ENCODE data around the gene ELOF1.

Gene ELOF1

DNA sequence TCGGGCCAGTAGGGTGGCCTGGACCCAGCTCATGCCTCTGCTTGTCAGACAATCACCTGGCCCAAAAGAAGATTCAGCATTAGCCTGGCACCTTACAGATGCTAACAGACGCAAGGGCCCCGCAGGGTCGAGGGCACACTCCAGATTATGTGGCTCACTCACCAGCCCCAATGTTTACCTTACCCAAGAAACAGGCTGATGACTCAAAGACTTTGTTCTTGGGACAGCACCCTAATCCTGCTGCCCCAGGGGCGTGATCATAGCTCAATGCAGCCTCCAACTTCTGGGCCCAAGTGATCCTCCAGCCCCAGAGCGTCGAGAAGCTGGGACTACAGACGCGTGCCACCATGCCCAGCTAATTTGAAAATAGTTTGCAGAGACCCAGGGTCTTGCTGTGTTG, 39.9 kb downstream of the ELOF1 start:
- Histone ChIP-seq H3K4me1 (ENCODE audit: control insufficient read depth, low read depth, low read length) (no peaks in the 10 kb centered on the region), H3K36me3 (ENCODE audit: control insufficient read depth, low read depth, low read length) (peaks cover 4% of the 10 kb centered on the region), H3K4me3 (ENCODE audit: low read length) (no peak overlapping the region), H3K27ac (ENCODE audit: low read length) (no peak overlapping the region), H3K9ac (ENCODE audit: low read length) (no peak overlapping the region), H3K9me3 (ENCODE audit: control insufficient read depth, low read depth, low read length) (no peaks in the 10 kb centered on the region), H3K27me3 (ENCODE audit: control insufficient read depth, insufficient read depth, low read length) (no peaks in the 10 kb centered on the region)

DNA sequence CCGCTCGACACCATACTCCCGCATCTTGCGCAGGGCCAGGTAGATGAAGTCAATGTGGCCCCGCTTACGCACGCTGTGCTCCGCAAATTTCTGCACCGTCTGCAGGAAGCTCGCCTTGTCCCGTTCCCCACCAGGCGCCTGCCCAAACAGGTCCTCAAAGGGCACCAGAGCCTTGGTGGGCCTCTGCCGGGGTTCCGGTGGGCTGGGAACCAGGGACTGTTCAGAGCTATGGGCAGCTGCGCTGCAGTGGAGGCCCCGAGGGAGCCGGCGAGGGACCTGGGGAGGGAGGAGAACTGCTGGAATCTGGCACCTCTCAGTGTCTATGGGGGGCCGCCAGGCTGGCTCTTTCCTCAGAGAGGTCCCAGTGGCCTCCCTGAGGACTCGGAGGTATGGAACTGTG, 45.1 kb downstream of the ELOF1 start:
- Histone ChIP-seq H3K4me3 (ENCODE audit: low read length) (no peak overlapping the region), H3K9ac (ENCODE audit: low read length) (no peak overlapping the region), H3K36me3 (ENCODE audit: control insufficient read depth, low read depth, low read length) (peaks cover 4% of the 10 kb centered on the region), H3K27ac (ENCODE audit: low read length) (no peak overlapping the region), H3K4me1 (ENCODE audit: control insufficient read depth, low read depth, low read length) (no peaks in the 10 kb centered on the region), H3K9me3 (ENCODE audit: control insufficient read depth, low read depth, low read length) (no peaks in the 10 kb centered on the region), H3K27me3 (ENCODE audit: control insufficient read depth, insufficient read depth, low read length) (no peaks in the 10 kb centered on the region)

DNA sequence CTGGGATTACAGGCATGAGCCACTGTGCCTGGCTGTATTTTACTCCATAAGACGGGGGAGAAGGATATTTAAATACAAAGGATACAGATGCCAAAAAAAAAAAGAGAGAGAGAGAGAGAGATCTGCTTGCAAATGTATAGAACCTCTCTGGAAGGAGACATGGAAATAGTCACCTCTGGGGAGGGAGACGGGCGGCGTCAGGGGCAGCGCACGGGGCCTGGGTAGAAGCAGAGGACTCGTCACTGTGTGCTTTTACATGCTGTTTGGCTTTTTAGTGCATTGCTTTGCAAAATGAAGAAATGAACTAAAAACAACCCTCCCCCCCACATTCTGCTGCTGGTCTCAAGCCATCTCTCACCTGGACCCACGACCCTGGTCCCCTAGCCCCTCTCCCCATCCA, 48.6 kb downstream of the ELOF1 start:
- no peak overlapping the region for H3K27ac ChIP-seq (ENCODE audit: low read length)
- H3K27me3 ChIP-seq (ENCODE audit: control insufficient read depth, insufficient read depth, low read length) = no peaks in the 10 kb centered on the region
- H3K4me1 ChIP-seq (ENCODE audit: control insufficient read depth, low read depth, low read length) = no peaks in the 10 kb centered on the region
- H3K9me3 ChIP-seq (ENCODE audit: control insufficient read depth, low read depth, low read length) = no peaks in the 10 kb centered on the region
- no peaks in the 10 kb centered on the region for H3K36me3 ChIP-seq (ENCODE audit: control insufficient read depth, low read depth, low read length)
- no peak overlapping the region for H3K9ac ChIP-seq (ENCODE audit: low read length)
- H3K4me3 ChIP-seq (ENCODE audit: low read length) = no peak overlapping the region

DNA sequence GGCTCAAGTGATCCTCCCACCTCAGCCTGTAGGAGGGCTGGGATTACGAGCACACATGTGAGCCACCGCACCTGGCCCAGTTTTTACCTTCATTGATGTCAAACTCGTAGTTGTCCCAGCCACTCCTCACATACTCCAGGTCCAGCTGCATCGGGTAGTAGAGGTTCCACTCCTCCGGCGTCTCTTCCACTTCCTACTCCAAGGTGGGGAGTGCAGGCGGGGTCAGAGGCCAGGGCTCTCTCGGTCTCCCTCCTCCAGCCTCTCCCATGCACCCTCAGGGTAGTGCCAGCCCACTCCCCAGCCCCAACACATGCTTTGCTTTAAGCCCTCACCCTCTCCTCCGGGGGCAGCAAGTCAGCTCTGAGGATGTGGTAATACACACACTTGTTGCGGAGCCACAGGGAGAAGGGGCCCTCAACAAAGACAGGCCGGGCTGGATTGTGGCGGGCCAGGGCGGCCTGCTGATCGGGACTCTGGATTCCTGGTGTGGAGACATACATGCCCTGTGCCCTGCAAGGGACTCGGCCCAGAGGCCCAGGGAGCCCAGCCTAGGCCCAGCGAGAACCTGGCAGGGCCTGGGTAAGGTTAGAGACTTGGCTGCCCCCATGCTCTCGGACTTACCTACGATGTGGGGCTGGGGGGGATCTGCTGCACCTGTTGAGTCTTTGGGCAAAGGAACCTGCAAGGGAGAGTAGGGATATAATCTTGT, 51.5 kb downstream of the ELOF1 start:
- no peak overlapping the region for H3K4me3 ChIP-seq (ENCODE audit: low read length)

DNA sequence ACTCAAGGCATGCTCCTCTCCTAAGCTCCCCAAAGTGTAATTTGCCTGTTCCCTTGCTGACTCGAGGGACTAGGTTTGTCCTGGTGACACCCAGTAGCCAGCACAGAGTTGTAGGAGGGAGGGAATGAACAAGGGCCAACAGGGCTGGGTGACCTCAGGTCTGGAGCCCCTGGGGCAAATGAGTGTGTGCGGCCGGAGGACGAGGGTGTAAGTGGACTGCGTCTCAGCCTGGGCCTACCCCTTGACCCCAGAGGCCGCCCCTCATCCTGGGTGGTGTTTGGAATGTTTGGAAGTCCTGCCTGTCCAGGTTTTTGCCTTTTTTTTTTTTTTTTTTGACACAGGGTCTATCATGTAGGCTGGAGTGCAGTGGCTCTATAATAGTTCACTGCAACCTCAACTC, 52.1 kb downstream of the ELOF1 start:
- no peak overlapping the region for H3K9ac ChIP-seq (ENCODE audit: low read length)
- no peak overlapping the region for H3K4me3 ChIP-seq (ENCODE audit: low read length)

More for the DNA sequence above, 51.5 kb downstream of the ELOF1 start:
- H3K36me3 ChIP-seq (ENCODE audit: control insufficient read depth, low read depth, low read length) = no peaks in the 10 kb centered on the region
- no peak overlapping the region for H3K9ac ChIP-seq (ENCODE audit: low read length)
- no peaks in the 10 kb centered on the region for H3K9me3 ChIP-seq (ENCODE audit: control insufficient read depth, low read depth, low read length)
- H3K27me3 ChIP-seq (ENCODE audit: control insufficient read depth, insufficient read depth, low read length) = no peaks in the 10 kb centered on the region
- H3K27ac ChIP-seq (ENCODE audit: low read length) = no peak overlapping the region
- no peaks in the 10 kb centered on the region for H3K4me1 ChIP-seq (ENCODE audit: control insufficient read depth, low read depth, low read length)

DNA sequence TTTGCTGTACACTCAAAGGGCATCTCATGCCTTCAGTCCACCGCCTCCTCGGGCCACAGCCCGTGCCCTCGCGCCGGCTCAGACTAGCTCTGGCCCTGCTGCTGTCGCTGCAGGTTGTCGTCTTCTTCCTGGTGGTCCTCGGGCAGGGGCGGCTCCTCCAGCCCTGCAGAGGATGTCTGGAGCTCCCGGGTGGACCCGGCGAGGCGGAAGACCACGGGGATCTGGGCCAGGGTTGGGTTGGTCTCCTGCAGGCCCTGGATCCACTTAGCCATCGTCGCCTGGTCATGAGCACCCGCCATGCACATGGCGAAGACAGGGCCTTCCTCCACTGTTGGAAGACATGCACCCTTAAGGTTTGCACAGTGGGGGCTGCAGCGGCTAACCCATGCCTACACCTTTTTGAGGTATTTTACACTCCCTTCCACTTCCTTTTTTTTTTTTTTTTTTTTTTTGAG, 52.9 kb downstream of the ELOF1 start:
- Histone ChIP-seq H3K27ac (ENCODE audit: low read length) (no peak overlapping the region), H3K4me3 (ENCODE audit: low read length) (peak overlapping the region; percentile 77)

More for the DNA sequence above, 52.1 kb downstream of the ELOF1 start:
- Histone ChIP-seq H3K27me3 (ENCODE audit: control insufficient read depth, insufficient read depth, low read length) (no peaks in the 10 kb centered on the region), H3K4me1 (ENCODE audit: control insufficient read depth, low read depth, low read length) (no peaks in the 10 kb centered on the region), H3K27ac (ENCODE audit: low read length) (no peak overlapping the region), H3K9me3 (ENCODE audit: control insufficient read depth, low read depth, low read length) (no peaks in the 10 kb centered on the region), H3K36me3 (ENCODE audit: control insufficient read depth, low read depth, low read length) (no peaks in the 10 kb centered on the region)

DNA sequence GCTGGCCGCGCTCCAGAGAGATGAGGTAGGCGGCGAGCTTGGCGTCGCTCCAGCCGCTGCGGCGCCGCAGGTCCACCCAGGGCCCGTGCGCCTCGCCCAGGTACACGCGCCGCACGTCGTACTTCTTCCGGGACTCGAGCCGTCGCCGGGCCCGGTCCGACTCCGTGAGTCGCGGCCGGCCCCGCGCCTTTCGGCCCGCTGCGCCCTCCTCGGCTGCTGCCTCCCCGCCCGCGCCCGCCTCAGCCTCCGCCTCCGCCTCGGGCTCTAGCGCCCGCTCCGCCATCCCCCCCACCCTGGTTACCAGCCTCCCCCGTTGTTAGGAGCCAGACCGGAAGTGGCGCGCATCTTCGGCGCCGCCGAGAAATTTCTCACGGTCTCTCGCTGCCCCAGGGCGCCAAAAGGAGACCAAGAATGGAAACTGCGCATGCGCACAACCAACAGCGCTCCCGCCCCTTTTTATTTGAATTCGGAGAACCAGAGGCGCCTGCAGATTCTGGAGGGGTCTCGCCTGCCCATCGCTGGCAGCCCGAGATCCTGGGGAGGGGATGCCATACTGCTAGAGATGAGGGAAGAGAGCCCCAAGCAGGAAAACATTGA, 53.4 kb downstream of the ELOF1 start, which contains the start of gene ZNF653:
Gene ZNF653, minus strand, starts transcription at position 336 of the 597 bp plus-strand sequence. Its CDS starts 53 bp downstream, at position 283.
- Histone ChIP-seq H3K27me3 (ENCODE audit: control insufficient read depth, insufficient read depth, low read length) (no peaks in the 10 kb centered on the region), H3K27ac (ENCODE audit: low read length) (peak within 1 kb of the TSS; percentile 56), H3K9me3 (ENCODE audit: control insufficient read depth, low read depth, low read length) (no peaks in the 10 kb centered on the region), H3K9ac (ENCODE audit: low read length) (peak within 1 kb of the TSS; percentile 90), H3K4me1 (ENCODE audit: control insufficient read depth, low read depth, low read length) (no peaks in the 10 kb centered on the region), H3K36me3 (ENCODE audit: control insufficient read depth, low read depth, low read length) (no peaks in the 10 kb centered on the region), H3K4me3 (ENCODE audit: low read length) (peak within 1 kb of the TSS; percentile 77)

More for the DNA sequence above, 52.9 kb downstream of the ELOF1 start:
- H3K9ac ChIP-seq (ENCODE audit: low read length) = peak overlapping the region; percentile 90
- no peaks in the 10 kb centered on the region for H3K4me1 ChIP-seq (ENCODE audit: control insufficient read depth, low read depth, low read length)
- H3K36me3 ChIP-seq (ENCODE audit: control insufficient read depth, low read depth, low read length) = no peaks in the 10 kb centered on the region
- H3K9me3 ChIP-seq (ENCODE audit: control insufficient read depth, low read depth, low read length) = no peaks in the 10 kb centered on the region
- no peaks in the 10 kb centered on the region for H3K27me3 ChIP-seq (ENCODE audit: control insufficient read depth, insufficient read depth, low read length)

DNA sequence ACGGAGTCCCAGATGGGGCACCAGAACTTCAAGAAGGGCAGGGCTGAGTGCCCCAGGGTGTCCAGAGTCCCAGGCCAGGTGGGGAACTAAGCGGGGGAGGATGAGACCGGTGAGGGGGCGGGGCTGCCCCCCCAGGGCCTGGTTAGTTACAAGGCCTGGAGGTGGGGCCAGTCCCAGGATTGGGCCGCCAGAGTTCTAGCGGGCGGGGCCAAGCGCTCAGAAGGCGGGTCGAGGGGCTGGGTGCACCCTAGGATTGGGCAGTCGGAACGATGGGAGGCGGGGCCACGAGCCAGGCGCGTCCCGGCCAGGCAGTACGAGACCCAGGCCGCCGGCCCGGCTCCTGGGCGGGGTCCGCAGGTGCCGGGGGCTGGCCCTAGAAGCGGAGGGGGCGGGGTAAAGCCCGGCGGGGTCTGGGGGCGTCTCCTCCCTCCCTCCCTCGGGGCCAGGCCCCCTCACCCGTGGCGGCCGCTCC, 54.0 kb downstream of the ELOF1 start:
- Histone ChIP-seq H3K9me3 (ENCODE audit: control insufficient read depth, low read depth, low read length) (no peaks in the 10 kb centered on the region), H3K36me3 (ENCODE audit: control insufficient read depth, low read depth, low read length) (no peaks in the 10 kb centered on the region), H3K27ac (ENCODE audit: low read length) (peak overlapping the region; percentile 56), H3K4me3 (ENCODE audit: low read length) (peak overlapping the region; percentile 77), H3K27me3 (ENCODE audit: control insufficient read depth, insufficient read depth, low read length) (no peaks in the 10 kb centered on the region), H3K9ac (ENCODE audit: low read length) (peak overlapping the region; percentile 90), H3K4me1 (ENCODE audit: control insufficient read depth, low read depth, low read length) (no peaks in the 10 kb centered on the region)

DNA sequence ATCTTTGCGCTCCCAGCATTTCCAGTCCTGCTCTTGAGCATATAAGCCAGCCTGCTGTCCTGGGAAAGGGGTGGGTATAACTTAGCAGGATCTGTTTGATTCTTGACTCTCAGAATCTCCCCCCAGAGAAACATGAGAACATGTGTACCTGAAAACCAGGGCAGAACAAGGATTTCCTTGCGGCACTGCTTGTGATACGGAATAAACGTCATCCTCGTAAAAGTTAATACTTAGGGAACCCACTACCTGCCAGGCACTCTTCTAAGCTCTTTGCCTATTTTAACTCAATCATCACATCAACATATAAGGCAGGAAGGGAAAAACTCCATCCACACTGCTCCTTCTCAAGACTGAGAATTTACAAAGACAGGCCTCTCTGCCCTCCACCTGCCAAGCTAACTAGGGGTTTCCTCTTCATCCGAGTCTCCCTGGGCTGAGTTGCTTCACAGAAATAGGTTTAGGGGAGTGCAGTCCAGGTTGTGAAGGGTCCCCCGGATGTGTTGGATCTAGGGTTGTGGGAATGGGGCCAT, 54.5 kb downstream of the ELOF1 start:
- no peaks in the 10 kb centered on the region for H3K9me3 ChIP-seq (ENCODE audit: control insufficient read depth, low read depth, low read length)
- H3K4me1 ChIP-seq (ENCODE audit: control insufficient read depth, low read depth, low read length) = no peaks in the 10 kb centered on the region
- no peaks in the 10 kb centered on the region for H3K36me3 ChIP-seq (ENCODE audit: control insufficient read depth, low read depth, low read length)
- H3K27me3 ChIP-seq (ENCODE audit: control insufficient read depth, insufficient read depth, low read length) = no peaks in the 10 kb centered on the region
- H3K27ac ChIP-seq (ENCODE audit: low read length) = peak overlapping the region; percentile 56
- H3K9ac ChIP-seq (ENCODE audit: low read length) = peak overlapping the region; percentile 90
- peak overlapping the region; percentile 77 for H3K4me3 ChIP-seq (ENCODE audit: low read length)

All from iPS-18a (cell line).